ENCODE data around the gene RGS7BP.

DNA sequence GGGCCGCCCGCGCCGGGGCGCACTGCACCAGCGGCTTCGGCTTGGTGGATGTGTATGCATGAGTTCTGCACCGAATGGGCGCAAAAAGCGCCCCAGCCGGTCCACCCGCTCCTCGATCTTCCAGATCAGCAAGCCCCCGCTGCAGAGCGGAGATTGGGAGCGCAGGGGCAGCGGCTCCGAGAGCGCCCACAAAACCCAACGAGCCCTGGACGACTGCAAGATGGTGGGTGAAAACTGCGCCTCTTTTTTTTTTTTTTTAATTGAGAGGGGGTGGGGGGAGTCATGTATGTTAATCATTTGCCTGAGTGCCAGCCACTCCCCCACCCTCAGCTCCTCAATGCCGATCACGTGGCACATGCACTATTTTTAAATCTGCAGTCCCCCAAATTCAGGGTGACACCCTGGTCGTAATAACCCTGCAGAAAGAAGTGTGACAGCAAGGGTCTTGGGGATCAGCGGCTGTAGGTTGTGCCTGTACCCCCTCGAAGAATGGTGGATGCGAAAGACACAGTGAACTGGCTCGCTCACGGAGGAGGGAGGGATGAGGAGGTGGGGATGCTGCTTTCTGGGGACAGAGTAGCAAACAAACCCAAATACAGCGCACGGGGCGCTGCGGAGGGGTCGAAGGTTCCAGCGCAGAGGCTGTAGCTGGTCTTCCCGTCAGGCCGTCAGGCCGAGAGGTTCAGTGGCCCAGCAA, 900 bp downstream of the RGS7BP start:
- TF ChIP-seq EZH2phosphoT487 (IDR thresholded peaks at IDR 0.05; ENCODE audit: low read length) = no peak
- TF ChIP-seq, protein P1, sequence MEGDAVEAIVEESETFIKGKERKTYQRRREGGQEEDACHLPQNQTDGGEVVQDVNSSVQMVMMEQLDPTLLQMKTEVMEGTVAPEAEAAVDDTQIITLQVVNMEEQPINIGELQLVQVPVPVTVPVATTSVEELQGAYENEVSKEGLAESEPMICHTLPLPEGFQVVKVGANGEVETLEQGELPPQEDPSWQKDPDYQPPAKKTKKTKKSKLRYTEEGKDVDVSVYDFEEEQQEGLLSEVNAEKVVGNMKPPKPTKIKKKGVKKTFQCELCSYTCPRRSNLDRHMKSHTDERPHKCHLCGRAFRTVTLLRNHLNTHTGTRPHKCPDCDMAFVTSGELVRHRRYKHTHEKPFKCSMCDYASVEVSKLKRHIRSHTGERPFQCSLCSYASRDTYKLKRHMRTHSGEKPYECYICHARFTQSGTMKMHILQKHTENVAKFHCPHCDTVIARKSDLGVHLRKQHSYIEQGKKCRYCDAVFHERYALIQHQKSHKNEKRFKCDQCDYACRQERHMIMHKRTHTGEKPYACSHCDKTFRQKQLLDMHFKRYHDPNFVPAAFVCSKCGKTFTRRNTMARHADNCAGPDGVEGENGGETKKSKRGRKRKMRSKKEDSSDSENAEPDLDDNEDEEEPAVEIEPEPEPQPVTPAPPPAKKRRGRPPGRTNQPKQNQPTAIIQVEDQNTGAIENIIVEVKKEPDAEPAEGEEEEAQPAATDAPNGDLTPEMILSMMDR (IDR thresholded peaks at IDR 0.05; ENCODE audit: low read length) = no peak

Measured in MM.1S (cell line).